Neural cell (in vitro differentiated cells): ENCODE results near the gene WDR31. TPM values are rescaled to one million over a fixed set of nuclear protein-coding genes. Genes with fewer than 3 reads are reported as not detected.

Experiments used
- H2AFZ ChIP-seq: fragments of 200-600, 300-800 bp; sonication (generic), shearing (Covaris generic); 2 replicates; pipeline ENCODE4 v1.6.0; 2014; ENCODE audit warnings: low read depth, mild to moderate bottlenecking, antibody characterized with exemption, low read length, moderate library complexity
- H3F3A ChIP-seq: fragments of 200-600 bp; shearing (Covaris generic); 2 replicates; pipeline ENCODE4 v1.6.1; 2016; ENCODE audit warnings: mild to moderate bottlenecking, moderate library complexity, mixed read lengths, antibody characterized with exemption, low read length; ENCODE audit not compliant: insufficient read depth, poor library complexity, severe bottlenecking
- H3K27ac ChIP-seq: fragments of 200-600, 300-800 bp; sonication (generic), shearing (Covaris generic); 2 replicates; pipeline ENCODE4 v1.5.1; 2014; ENCODE audit warnings: mild to moderate bottlenecking, low read length, moderate library complexity
- H3K27me3 ChIP-seq: fragments of 300-800, 200-600 bp; sonication (generic), shearing (Covaris generic); 2 replicates; pipeline ENCODE4 v1.6.0; 2014; ENCODE audit warnings: mild to moderate bottlenecking, low read depth, low read length, moderate library complexity; ENCODE audit not compliant: insufficient read depth
- H3K36me3 ChIP-seq: fragments of 300-800, 200-600 bp; sonication (generic), shearing (Covaris generic); 2 replicates; pipeline ENCODE4 v1.5.1; 2014; ENCODE audit warnings: mild to moderate bottlenecking, antibody characterized with exemption, low read length, moderate library complexity; ENCODE audit not compliant: insufficient read depth
- H3K4me2 ChIP-seq: fragments of 300-800, 200-600 bp; sonication (generic), shearing (Covaris generic); 2 replicates; pipeline ENCODE4 v1.6.0; 2014; ENCODE audit warnings: mild to moderate bottlenecking, low read length
- H3K4me3 ChIP-seq: fragments of 300-800, 200-600 bp; sonication (generic), shearing (Covaris generic); 2 replicates; pipeline ENCODE4 v1.5.1; 2014; ENCODE audit warnings: mild to moderate bottlenecking, low read length, moderate library complexity
- H3K79me2 ChIP-seq: fragments of 200-600 bp; shearing (Covaris generic); replicated peaks from 2 replicates; pipeline ENCODE4 v1.6.0; 2014; ENCODE audit warnings: mild to moderate bottlenecking, low read length, moderate library complexity; ENCODE audit not compliant: insufficient read depth
- H3K9ac ChIP-seq: fragments of 300-800, 200-600 bp; sonication (generic), shearing (Covaris generic); 2 replicates; pipeline ENCODE4 v1.6.1; 2016; ENCODE audit warnings: mild to moderate bottlenecking, low read length, mixed read lengths
- H3K9me2 ChIP-seq: fragments of 200-600 bp; shearing (Covaris generic); 2 replicates; pipeline ENCODE4 v1.6.1; 2016; ENCODE audit warnings: mild to moderate bottlenecking, low read length, mixed read lengths; ENCODE audit not compliant: insufficient read depth
- H3K9me3 ChIP-seq: fragments of 200-600, 300-800 bp; sonication (generic), shearing (Covaris generic); 2 replicates; pipeline ENCODE4 v1.6.1; 2016; ENCODE audit warnings: mild to moderate bottlenecking, mixed run types, low read length, moderate library complexity, mixed read lengths
- H4K20me1 ChIP-seq: fragments of 200-600 bp; shearing (Covaris generic); 2 replicates; pipeline ENCODE4 v1.6.1; 2016; ENCODE audit warnings: mild to moderate bottlenecking, mixed run types; ENCODE audit not compliant: insufficient read depth
- CTCF ChIP-seq: fragments of 450-650 bp; IDR thresholded peaks from 2 replicates; pipeline ENCODE4 v1.5.1; 2014; ENCODE audit warnings: antibody characterized with exemption, mild to moderate bottlenecking, moderate library complexity; ENCODE audit not compliant: poor library complexity, severe bottlenecking
- EP300 ChIP-seq: fragments of 450-650 bp; conservative IDR thresholded peaks from 2 replicates; pipeline ENCODE4 v1.6.1; 2014; ENCODE audit warnings: antibody characterized with exemption, mild to moderate bottlenecking, moderate library complexity; ENCODE audit not compliant: poor library complexity, severe bottlenecking
- EZH2 ChIP-seq: fragments of 200-600, 300-800 bp; shearing (Covaris generic), sonication (generic); IDR thresholded peaks from 2 replicates; pipeline ENCODE4 v1.6.1; 2014; ENCODE audit warnings: antibody characterized with exemption, low read length, borderline replicate concordance, mild to moderate bottlenecking; ENCODE audit not compliant: insufficient read depth, poor library complexity, severe bottlenecking
- MXI1 ChIP-seq: fragments of 450-650 bp; conservative IDR thresholded peaks from 2 replicates; pipeline ENCODE4 v1.6.1; 2014; ENCODE audit warnings: antibody characterized with exemption, mild to moderate bottlenecking; ENCODE audit not compliant: poor library complexity, severe bottlenecking
- POLR2AphosphoS5 ChIP-seq: IDR thresholded peaks from 2 replicates; pipeline ENCODE4 v1.6.1; 2012
- RAD21 ChIP-seq: fragments of 450-650 bp; conservative IDR thresholded peaks from 2 replicates; pipeline ENCODE4 v1.6.1; 2014; ENCODE audit warnings: antibody characterized with exemption, mild to moderate bottlenecking, moderate library complexity
- REST ChIP-seq: IDR thresholded peaks from 2 replicates; pipeline ENCODE4 v1.6.1; 2012; ENCODE audit warnings: borderline replicate concordance
- SMC3 ChIP-seq: fragments of 450-650 bp; conservative IDR thresholded peaks from 2 replicates; pipeline ENCODE4 v1.6.1; 2014; ENCODE audit warnings: antibody characterized with exemption, mild to moderate bottlenecking, moderate library complexity; ENCODE audit not compliant: poor library complexity
- TAF1 ChIP-seq: IDR thresholded peaks from 2 replicates; pipeline ENCODE4 v1.6.1; 2012; ENCODE audit warnings: low read depth
- polyA plus RNA-seq: library from polyadenylated mRNA; depleted of rRNA; stranded (reverse); fragments of >200 nt; gene quantifications from 2 replicates; pipeline ENCODE4 v1.2.3, GENCODE V29; 2014

The WDR31 gene
- polyA plus RNA-seq, 1 donor from 2014 or later: 0.59 TPM

- no peaks in the 10 kb centered on the region for H3K9me2 ChIP-seq
- H3K27me3 ChIP-seq: peaks cover 50% of the 10 kb centered on the region
- H4K20me1 ChIP-seq: no peaks in the 10 kb centered on the region
- no peaks in the 10 kb centered on the region for H3K36me3 ChIP-seq
- no peaks in the 10 kb centered on the region for H3F3A ChIP-seq
- H3K4me2 ChIP-seq: no peak overlapping the region
- H3K79me2 ChIP-seq: no peaks in the 10 kb centered on the region
- H3K9ac ChIP-seq: no peak overlapping the region
- no peak overlapping the region for H2AFZ ChIP-seq
- no peak for TF ChIP-seq RAD21
- TF ChIP-seq EP300: no peak
- no peak for TF ChIP-seq REST
- no peak for TF ChIP-seq SMC3
- TF ChIP-seq POLR2AphosphoS5: no peak
- no peak for TF ChIP-seq EZH2
- TF ChIP-seq TAF1: no peak
- no peak for TF ChIP-seq CTCF
- no peak for TF ChIP-seq MXI1
- no peaks in the 10 kb centered on the region for H3K9me3 ChIP-seq
- H3K4me3 ChIP-seq: peak overlapping the region; percentile 39
- no peak overlapping the region for H3K27ac ChIP-seq
Observed at GRCh38 chr9:113349066-113349444, 9.0 kb upstream of the WDR31 start.

GRCh38 chr9:113348437-113348836 lies 8.4 kb upstream of the WDR31 start:
- Histone ChIP-seq H3K27me3 (peaks cover 50% of the 10 kb centered on the region), H3K9ac (no peak overlapping the region), H3K4me3 (no peak overlapping the region), H3F3A (no peaks in the 10 kb centered on the region), H4K20me1 (no peaks in the 10 kb centered on the region), H3K27ac (no peak overlapping the region), H3K4me2 (no peak overlapping the region), H3K9me3 (no peaks in the 10 kb centered on the region), H3K36me3 (no peaks in the 10 kb centered on the region), H2AFZ (no peak overlapping the region), H3K79me2 (no peaks in the 10 kb centered on the region), H3K9me2 (no peaks in the 10 kb centered on the region)
- TF ChIP-seq MXI1 (no peak), RAD21 (no peak)

GRCh38 chr9:113345671-113346070 lies 5.6 kb upstream of the WDR31 start:
- no peak for TF ChIP-seq POLR2AphosphoS5
- no peak for TF ChIP-seq EZH2
- no peak for TF ChIP-seq CTCF
- TF ChIP-seq SMC3: no peak
- no peak for TF ChIP-seq REST
- TF ChIP-seq MXI1: no peak
- no peak for TF ChIP-seq RAD21
- no peak for TF ChIP-seq TAF1
- no peak for TF ChIP-seq EP300
- Histone ChIP-seq H3F3A (no peaks in the 10 kb centered on the region), H4K20me1 (no peaks in the 10 kb centered on the region), H2AFZ (no peak overlapping the region), H3K27ac (no peak overlapping the region), H3K9me3 (no peaks in the 10 kb centered on the region), H3K4me2 (no peak overlapping the region), H3K4me3 (no peak overlapping the region), H3K9ac (no peak overlapping the region), H3K27me3 (peaks cover 36% of the 10 kb centered on the region), H3K36me3 (no peaks in the 10 kb centered on the region), H3K9me2 (no peaks in the 10 kb centered on the region), H3K79me2 (no peaks in the 10 kb centered on the region)
